HG03442 (cell line): ENCODE data around the gene SYNGR2.

ENCODE experiments used
- ATAC-seq: cut with Tn5 transposase; IDR thresholded peaks from one replicate; pipeline ENCODE4 v1.9.1; 2021; ENCODE audit warnings: mild to moderate bottlenecking, moderate library complexity; ENCODE audit not compliant: unreplicated experiment

SYNGR2 gene

DNA sequence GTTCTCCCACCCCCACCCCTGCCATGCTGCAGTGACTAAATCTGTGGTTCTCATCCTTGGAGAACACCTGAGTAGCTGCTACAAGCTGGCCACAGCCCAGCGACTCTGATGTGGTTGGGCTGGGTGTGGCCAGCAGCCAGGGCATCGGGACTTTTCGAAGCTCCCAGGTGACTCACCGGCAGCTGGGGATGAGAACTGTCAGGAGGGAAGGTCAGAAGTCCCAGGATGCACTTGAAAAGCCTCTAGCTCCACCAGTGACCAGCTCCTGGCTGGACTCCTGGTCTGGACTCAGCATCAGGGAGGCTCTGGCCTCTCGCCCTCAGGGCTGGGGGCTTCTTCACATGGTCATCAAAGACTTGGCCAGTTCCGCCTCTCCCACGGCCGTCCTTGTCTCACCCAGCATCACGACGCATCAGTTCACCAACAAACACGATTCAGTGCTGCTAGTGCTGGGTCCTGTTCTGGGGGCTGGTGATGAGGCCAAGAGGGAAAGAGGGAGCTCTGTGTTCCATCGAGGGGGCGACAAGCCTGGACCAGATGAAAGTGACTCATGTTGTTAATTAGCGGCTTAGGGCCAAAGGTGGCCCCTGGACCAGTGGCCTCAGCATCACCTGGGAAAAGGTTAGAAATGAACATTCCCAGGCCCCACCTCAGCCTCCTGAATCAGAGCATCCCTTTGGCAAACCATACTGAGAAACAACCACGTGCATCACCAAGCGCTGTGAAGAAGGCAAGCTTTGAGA is 26.1 kb upstream of the SYNGR2 start:
- no peak for ATAC-seq

GRCh38 chr17:78143214-78144146 is 24.9 kb upstream of the SYNGR2 start:
- ATAC-seq = no peak

GRCh38 chr17:78144147-78144719 is 24.1 kb upstream of the SYNGR2 start:
- no peak for ATAC-seq

- ATAC-seq = no peak
Observed at GRCh38 chr17:78144736-78145641, 23.4 kb upstream of the SYNGR2 start.

GRCh38 chr17:78146471-78146869 is 21.9 kb upstream of the SYNGR2 start:
- no peak for ATAC-seq

- no peak for ATAC-seq
Observed at GRCh38 chr17:78146881-78147280, 21.5 kb upstream of the SYNGR2 start.

DNA sequence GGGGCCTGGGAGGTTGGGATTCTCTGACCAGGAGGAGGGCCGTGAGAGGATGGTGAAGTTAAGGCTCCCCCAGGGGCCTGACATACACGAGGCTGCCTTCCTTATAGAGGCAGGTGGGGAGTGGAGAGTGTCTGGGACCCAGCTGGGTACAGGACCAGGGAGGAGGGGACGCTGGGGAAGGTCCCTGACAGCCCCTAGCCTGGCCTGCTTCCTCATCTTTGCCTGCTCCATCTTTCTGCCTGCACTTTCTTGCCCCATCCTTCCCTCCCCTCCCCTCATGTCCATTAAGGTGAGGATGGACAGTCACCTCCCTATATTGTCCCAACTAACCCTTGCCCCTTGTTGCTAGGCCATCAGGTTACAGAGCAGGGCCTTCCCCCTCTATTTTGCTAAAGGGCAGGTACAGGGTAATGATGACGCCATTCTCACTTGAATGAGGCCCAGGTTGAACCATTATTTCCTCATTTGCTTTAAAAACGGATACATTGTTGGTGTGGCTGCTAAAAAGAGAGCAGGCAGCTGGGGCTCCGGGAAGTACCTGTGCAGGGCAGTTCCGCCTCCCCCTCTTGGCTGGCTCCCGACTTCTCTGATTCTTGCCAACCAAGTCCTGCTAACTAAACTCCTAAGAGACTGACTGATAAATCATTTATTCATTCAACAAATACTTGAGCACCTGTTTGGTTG is 20.9 kb upstream of the SYNGR2 start:
- no peak for ATAC-seq

DNA sequence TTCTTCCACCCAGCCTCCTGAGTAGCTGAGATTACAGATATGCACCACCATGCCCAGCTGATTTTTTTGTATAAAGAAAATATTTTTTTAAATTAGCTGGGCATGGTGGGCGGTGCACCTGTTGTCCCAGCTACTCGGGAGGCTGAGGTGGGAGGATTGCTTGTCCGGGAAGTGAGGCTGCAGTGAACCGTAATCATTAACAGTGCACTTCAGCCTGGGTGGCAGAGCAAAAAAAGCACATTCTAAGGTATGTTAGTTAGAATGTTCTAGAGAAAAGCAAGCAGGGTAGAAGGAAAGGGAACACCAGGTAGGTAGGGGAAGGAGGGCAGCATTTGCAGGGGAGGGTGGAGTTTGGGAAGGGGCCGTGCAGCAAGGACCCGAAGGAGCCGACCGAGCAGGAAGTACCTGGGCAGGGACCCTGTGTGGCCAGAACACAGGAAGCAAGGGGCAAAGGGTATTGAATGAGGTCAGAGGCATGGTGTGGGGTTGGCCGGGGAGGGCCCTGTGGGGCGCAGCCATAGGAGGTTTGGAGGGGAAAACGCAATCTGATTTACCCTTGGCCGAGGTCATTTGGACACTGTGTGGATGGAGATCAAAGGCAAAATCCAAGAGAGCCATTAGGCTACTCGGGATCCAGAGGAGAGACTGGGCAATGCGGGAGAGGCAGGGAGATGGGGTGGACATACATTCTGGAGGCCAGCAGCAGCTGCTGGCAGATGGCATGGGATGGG is 19.9 kb upstream of the SYNGR2 start:
- no peak for ATAC-seq

- ATAC-seq = no peak
Observed at GRCh38 chr17:78151514-78152008, 16.8 kb upstream of the SYNGR2 start.

- ATAC-seq = no peak
Observed at GRCh38 chr17:78154903-78155811, 13.2 kb upstream of the SYNGR2 start.

- no peak for ATAC-seq
Observed at GRCh38 chr17:78159575-78160158, 8.7 kb upstream of the SYNGR2 start.

GRCh38 chr17:78163881-78164747 is 4.3 kb upstream of the SYNGR2 start:
- ATAC-seq = no peak

DNA sequence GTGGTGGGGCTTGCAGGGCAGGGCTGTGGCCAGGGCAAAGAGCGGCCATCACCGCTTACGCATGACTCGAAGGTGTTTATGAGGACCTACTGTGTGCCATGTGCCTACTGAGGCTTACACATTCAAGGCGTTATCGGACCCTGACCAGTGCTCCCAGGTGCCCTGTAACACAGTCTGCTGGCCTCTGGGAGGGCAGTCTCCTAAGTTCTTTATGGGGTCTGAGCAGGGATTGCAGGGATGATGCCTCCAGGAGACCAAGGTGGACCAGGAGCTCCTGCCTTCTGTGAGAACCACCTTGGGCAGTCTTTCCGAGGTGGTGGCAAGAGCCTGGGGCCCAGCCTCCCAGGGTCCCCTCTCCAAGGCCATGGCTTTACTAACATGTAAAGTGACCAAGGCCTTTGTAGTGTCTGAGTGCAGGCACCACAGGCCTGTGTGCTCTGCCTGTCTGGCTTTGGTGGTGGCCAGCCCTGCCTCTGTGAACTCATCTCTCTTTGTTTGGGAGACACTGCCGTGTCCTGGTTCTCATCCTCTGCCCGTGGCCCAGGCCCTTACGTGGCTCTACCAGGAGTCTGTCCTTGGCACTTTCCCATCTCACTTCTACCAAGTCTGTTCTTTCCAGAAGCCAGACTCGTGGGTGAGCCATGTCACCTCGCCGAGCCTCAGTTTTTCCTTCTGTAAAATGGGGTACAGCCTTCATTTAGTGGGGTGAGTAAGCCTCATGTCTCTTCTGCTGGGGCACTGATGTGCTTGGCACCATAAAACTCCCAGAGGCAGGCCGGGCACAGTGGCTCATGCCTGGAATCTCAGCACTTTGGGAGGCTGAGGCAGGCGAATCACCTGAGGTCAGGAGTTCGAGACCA is 3.4 kb upstream of the SYNGR2 start:
- ATAC-seq = no peak

DNA sequence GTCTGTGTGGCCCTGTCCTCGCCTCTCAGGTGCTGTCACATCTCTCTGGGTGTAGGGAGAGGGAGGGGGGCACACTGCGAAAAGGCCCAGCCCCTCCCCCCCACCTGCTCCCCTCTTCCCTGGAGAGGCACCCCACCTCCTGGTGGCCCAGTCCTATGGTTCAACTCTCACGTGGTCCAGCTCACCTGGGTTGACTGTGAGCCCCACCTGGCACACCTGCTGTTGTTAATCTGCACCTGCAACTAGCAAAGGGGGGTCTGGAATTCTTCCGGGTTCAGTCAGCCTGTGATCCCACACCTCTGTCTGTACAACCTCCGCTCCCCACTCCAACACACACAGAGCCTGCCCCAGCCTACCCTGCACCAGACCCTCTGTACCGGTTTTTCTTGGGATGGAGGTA is 2.0 kb upstream of the SYNGR2 start:
- ATAC-seq = no peak

DNA sequence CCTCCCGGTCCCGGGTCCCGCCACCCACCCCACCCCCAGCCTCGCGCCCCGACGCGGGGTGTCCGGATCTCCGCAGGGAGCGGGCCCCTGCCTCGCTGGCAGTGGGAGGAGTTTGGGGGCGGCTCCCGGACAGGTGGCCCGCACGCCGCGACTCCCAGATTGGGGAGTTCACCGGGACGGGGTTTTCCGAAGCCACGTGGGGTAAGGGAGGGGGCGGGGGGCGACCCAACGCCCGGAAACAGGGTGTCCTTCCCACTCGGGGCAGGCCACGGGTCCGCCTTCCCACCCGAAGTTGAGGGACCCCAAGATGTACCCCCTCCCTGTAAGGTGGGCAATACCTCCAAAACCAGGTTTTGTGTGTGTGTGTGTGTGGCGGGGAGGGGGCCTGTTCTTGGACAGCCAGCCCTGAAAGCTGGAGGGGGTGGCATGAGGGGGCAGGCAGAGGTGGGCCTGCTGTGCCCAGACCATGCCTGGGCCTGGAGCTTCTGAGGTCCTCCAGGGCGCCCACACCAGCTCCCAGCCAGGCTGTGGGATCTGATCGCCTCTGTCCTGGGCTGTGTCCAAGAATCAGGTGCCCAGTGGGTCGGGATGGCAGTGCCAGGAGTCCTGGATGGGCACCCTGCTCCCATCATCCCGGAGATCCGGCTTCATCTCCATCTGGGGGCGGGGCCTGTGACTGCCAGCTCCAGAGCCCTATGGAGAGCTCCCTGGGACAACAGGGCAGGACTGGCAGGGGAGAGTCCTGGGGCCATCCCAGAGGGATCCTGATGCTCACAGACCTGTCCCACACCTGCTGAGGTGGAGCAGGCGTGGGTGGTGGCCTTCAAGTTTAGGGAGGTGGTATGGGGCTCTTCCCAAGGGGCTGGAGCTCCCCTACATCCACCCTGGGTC is 767 bp downstream of the SYNGR2 start:
- peak; percentile 22 for ATAC-seq
